Karpas-422 (cell line): ENCODE results near the gene AKAP7. TPM values are rescaled to one million over a fixed set of nuclear protein-coding genes. Genes with fewer than 3 reads are reported as not detected.

Source experiments
- DNase-seq: peaks from one replicate; pipeline ENCODE4 v3.0.0-alpha.2; 2015
- H2AFZ ChIP-seq: fragments of 200-600 bp; sonication (generic); 2 replicates; pipeline ENCODE4 v1.6.1; 2014; ENCODE audit warnings: antibody characterized with exemption, low read length, mixed read lengths
- H3K27ac ChIP-seq: fragments of 200-600 bp; sonication (generic); 2 replicates; pipeline ENCODE4 v1.5.1; 2014; ENCODE audit warnings: mild to moderate bottlenecking, low read length, moderate library complexity
- H3K27me3 ChIP-seq: fragments of 200-600 bp; sonication (generic); 2 replicates; pipeline ENCODE4 v1.6.1; 2014; ENCODE audit warnings: low read length, mixed read lengths
- H3K36me3 ChIP-seq: fragments of 200-600 bp; sonication (generic); 2 replicates; pipeline ENCODE4 v1.6.1; 2014; ENCODE audit warnings: low read length, mixed read lengths; ENCODE audit not compliant: insufficient read depth
- H3K4me1 ChIP-seq: fragments of 200-600 bp; sonication (generic); 2 replicates; pipeline ENCODE4 v1.6.1; 2014; ENCODE audit warnings: mild to moderate bottlenecking, low read length, mixed read lengths
- H3K4me2 ChIP-seq: fragments of 200-600 bp; sonication (generic); 2 replicates; pipeline ENCODE4 v1.6.1; 2014; ENCODE audit warnings: low read length, low read depth, mild to moderate bottlenecking; ENCODE audit not compliant: poor library complexity, severe bottlenecking
- H3K4me3 ChIP-seq: fragments of 200-600 bp; sonication (generic); 2 replicates; pipeline ENCODE4 v1.5.1; 2014; ENCODE audit warnings: mild to moderate bottlenecking, antibody characterized with exemption, low read length, mixed read lengths
- H3K79me2 ChIP-seq: fragments of 200-600 bp; sonication (generic); 2 replicates; pipeline ENCODE4 v1.6.1; 2014; ENCODE audit warnings: mild to moderate bottlenecking, low read length, mixed read lengths
- H3K9ac ChIP-seq: fragments of 200-600 bp; sonication (generic); 2 replicates; pipeline ENCODE4 v1.6.0; 2014; ENCODE audit warnings: low read length
- H3K9me2 ChIP-seq: fragments of 200-600 bp; sonication (generic), shearing (Covaris generic); replicated peaks from 2 replicates; pipeline ENCODE4 v1.6.0; 2014; ENCODE audit warnings: mild to moderate bottlenecking, low read length, moderate library complexity; ENCODE audit not compliant: insufficient read depth
- H3K9me3 ChIP-seq: fragments of 300-700, 200-600 bp; sonication (generic); 2 replicates; pipeline ENCODE4 v1.6.1; 2014; ENCODE audit warnings: low read length, mixed read lengths
- H4K20me1 ChIP-seq: fragments of 200-600 bp; sonication (generic); 2 replicates; pipeline ENCODE4 v1.6.1; 2014; ENCODE audit warnings: mild to moderate bottlenecking, antibody characterized with exemption, low read length, low read depth; ENCODE audit not compliant: insufficient read depth
- total RNA-seq: library from RNA; depleted of rRNA; stranded (reverse); fragments of >200 nt; shearing (Covaris generic); gene quantifications from 2 replicates; pipeline ENCODE4 v1.2.3, GENCODE V29; 2014; ENCODE audit warnings: low replicate concordance

The AKAP7 gene
- total RNA-seq, 1 experiment from 2014 or later, result not detected

GRCh38 chr6:131107151-131107550, 28.1 kb upstream of the AKAP7 start:
- H3K4me3 ChIP-seq, result no peak overlapping the region
- no peaks in the 10 kb centered on the region for H3K79me2 ChIP-seq

GRCh38 chr6:131112249-131112648, 23.0 kb upstream of the AKAP7 start:
- no peak overlapping the region for H3K4me3 ChIP-seq
- DNase-seq, result no peak
- H3K4me1 ChIP-seq, result peaks cover 7% of the 10 kb centered on the region; the same call in 1 of the 2 replicates
- no peak overlapping the region for H3K4me2 ChIP-seq
- H3K27me3 ChIP-seq, result no peaks in the 10 kb centered on the region
- H2AFZ ChIP-seq, result no peak overlapping the region
- H4K20me1 ChIP-seq, result no peaks in the 10 kb centered on the region
- H3K27ac ChIP-seq, result no peak overlapping the region
- no peaks in the 10 kb centered on the region for H3K79me2 ChIP-seq
- H3K9me3 ChIP-seq, result no peaks in the 10 kb centered on the region
- H3K9ac ChIP-seq, result no peak overlapping the region
- no peaks in the 10 kb centered on the region for H3K36me3 ChIP-seq
- no peaks in the 10 kb centered on the region for H3K9me2 ChIP-seq

More at GRCh38 chr6:131107151-131107550, 28.1 kb upstream of the AKAP7 start:
- Histone ChIP-seq H3K36me3 (no peaks in the 10 kb centered on the region), H3K9me3 (no peaks in the 10 kb centered on the region), H3K9ac (no peak overlapping the region), H3K9me2 (0 out of 2 replicates have a peak, but pooled peaks cover 4% of the 10 kb centered on the region), H3K27me3 (no peaks in the 10 kb centered on the region), H3K4me1 (peaks cover 7% of the 10 kb centered on the region; the same call in 1 of the 2 replicates), H2AFZ (no peak overlapping the region), H4K20me1 (no peaks in the 10 kb centered on the region), H3K27ac (no peak overlapping the region), H3K4me2 (no peak overlapping the region)
- no peak for DNase-seq

- H3K9me2 ChIP-seq, result no peaks in the 10 kb centered on the region
- H3K27ac ChIP-seq, result no peak overlapping the region
- H3K36me3 ChIP-seq, result no peaks in the 10 kb centered on the region
- no peak overlapping the region for H3K4me3 ChIP-seq
- H4K20me1 ChIP-seq, result no peaks in the 10 kb centered on the region
- H3K27me3 ChIP-seq, result no peaks in the 10 kb centered on the region
- H3K4me1 ChIP-seq, result no peaks in the 10 kb centered on the region
- no peaks in the 10 kb centered on the region for H3K79me2 ChIP-seq
- DNase-seq, result no peak
- no peaks in the 10 kb centered on the region for H3K9me3 ChIP-seq
- no peak overlapping the region for H3K9ac ChIP-seq
- no peak overlapping the region for H2AFZ ChIP-seq
- H3K4me2 ChIP-seq, result no peak overlapping the region
Measured at GRCh38 chr6:131115651-131116050, 19.6 kb upstream of the AKAP7 start.

GRCh38 chr6:131116321-131116720, 18.9 kb upstream of the AKAP7 start:
- no peaks in the 10 kb centered on the region for H3K9me3 ChIP-seq
- H3K9me2 ChIP-seq, result no peaks in the 10 kb centered on the region

GRCh38 chr6:131116755-131117360, 18.4 kb upstream of the AKAP7 start:
- H3K9me3 ChIP-seq, result no peaks in the 10 kb centered on the region
- H3K9ac ChIP-seq, result no peak overlapping the region
- no peaks in the 10 kb centered on the region for H3K36me3 ChIP-seq
- H3K9me2 ChIP-seq, result no peaks in the 10 kb centered on the region
- no peaks in the 10 kb centered on the region for H3K79me2 ChIP-seq
- H3K4me2 ChIP-seq, result no peak overlapping the region
- H2AFZ ChIP-seq, result no peak overlapping the region
- peak; percentile 77 for DNase-seq
- H3K4me1 ChIP-seq, result no peaks in the 10 kb centered on the region
- H3K4me3 ChIP-seq, result no peak overlapping the region
- no peaks in the 10 kb centered on the region for H3K27me3 ChIP-seq
- no peaks in the 10 kb centered on the region for H4K20me1 ChIP-seq
- no peak overlapping the region for H3K27ac ChIP-seq

More at GRCh38 chr6:131116321-131116720, 18.9 kb upstream of the AKAP7 start:
- Histone ChIP-seq H2AFZ (no peak overlapping the region), H3K4me1 (no peaks in the 10 kb centered on the region), H3K4me3 (no peak overlapping the region), H3K79me2 (no peaks in the 10 kb centered on the region), H4K20me1 (no peaks in the 10 kb centered on the region), H3K27ac (no peak overlapping the region), H3K36me3 (no peaks in the 10 kb centered on the region), H3K27me3 (no peaks in the 10 kb centered on the region), H3K4me2 (no peak overlapping the region), H3K9ac (no peak overlapping the region)
- DNase-seq, result no peak

- DNase-seq, result no peak
- Histone ChIP-seq H3K9me2 (no peaks in the 10 kb centered on the region), H3K27ac (no peak overlapping the region), H3K9ac (no peak overlapping the region), H3K9me3 (no peaks in the 10 kb centered on the region), H3K79me2 (no peaks in the 10 kb centered on the region), H3K4me2 (no peak overlapping the region), H3K27me3 (no peaks in the 10 kb centered on the region), H4K20me1 (no peaks in the 10 kb centered on the region), H3K4me3 (no peak overlapping the region), H2AFZ (no peak overlapping the region), H3K4me1 (no peaks in the 10 kb centered on the region), H3K36me3 (no peaks in the 10 kb centered on the region)
Measured at GRCh38 chr6:131117878-131118277, 17.4 kb upstream of the AKAP7 start.

- Histone ChIP-seq H3K4me3 (no peak overlapping the region), H3K9me3 (no peaks in the 10 kb centered on the region), H3K4me1 (no peaks in the 10 kb centered on the region), H2AFZ (no peak overlapping the region), H4K20me1 (no peaks in the 10 kb centered on the region), H3K79me2 (no peaks in the 10 kb centered on the region), H3K4me2 (no peak overlapping the region), H3K27ac (no peak overlapping the region), H3K27me3 (no peaks in the 10 kb centered on the region), H3K9ac (no peak overlapping the region), H3K9me2 (no peaks in the 10 kb centered on the region), H3K36me3 (no peaks in the 10 kb centered on the region)
- no peak for DNase-seq
Measured at GRCh38 chr6:131122007-131122406, 13.3 kb upstream of the AKAP7 start.

GRCh38 chr6:131122516-131122915, 12.8 kb upstream of the AKAP7 start:
- Histone ChIP-seq H3K4me3 (no peak overlapping the region), H2AFZ (no peak overlapping the region), H3K27ac (no peak overlapping the region), H3K27me3 (no peaks in the 10 kb centered on the region), H3K9me3 (no peaks in the 10 kb centered on the region), H4K20me1 (no peaks in the 10 kb centered on the region), H3K4me1 (no peaks in the 10 kb centered on the region), H3K4me2 (no peak overlapping the region), H3K9ac (no peak overlapping the region), H3K36me3 (no peaks in the 10 kb centered on the region), H3K79me2 (no peaks in the 10 kb centered on the region), H3K9me2 (no peaks in the 10 kb centered on the region)
- no peak for DNase-seq
